Measurements from ENCODE around the gene LLGL2.
"Not testable (repeated sequence)": the region's sequence is repeated elsewhere in the genome, so short reads cannot be mapped to it uniquely, and the experiment has no call there.

The LLGL2 gene

DNA sequence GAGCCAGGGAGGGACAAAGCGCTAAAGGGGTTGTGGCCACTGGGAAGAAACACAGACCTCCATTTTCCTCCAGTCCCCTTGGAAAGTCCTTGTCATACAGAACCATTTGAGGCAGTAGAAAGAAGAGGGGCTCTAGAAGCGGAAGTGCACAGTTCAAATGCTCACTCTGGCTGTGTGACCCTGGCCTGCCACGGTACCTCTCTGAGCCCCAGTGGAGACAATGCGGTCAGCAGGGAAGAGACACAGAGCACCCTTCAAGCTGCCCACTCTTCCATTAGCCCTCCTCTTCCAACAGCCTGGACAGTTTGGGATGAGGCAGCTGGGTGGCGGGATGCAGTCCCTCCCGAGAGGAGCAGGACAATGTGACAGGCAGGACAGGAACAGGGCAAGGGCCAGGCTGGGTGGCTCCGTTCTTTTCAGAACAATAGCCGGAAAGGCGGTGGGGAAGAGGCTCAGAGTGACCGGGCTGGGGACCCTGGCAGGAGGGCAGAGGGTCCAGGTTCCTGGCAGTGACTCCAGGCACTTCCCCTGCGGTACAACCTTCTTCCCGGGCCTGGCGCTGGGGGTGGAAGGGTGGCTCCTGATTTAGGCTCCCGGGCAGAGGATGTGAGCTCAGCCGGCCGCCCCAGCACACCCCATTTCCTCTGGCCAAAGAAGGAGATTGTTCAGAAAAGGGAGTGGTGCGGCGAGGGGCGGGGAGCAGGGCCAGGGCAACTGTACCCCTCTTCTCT is 15.8 kb upstream of the LLGL2 start:
- no peak for FAIRE-seq

DNA sequence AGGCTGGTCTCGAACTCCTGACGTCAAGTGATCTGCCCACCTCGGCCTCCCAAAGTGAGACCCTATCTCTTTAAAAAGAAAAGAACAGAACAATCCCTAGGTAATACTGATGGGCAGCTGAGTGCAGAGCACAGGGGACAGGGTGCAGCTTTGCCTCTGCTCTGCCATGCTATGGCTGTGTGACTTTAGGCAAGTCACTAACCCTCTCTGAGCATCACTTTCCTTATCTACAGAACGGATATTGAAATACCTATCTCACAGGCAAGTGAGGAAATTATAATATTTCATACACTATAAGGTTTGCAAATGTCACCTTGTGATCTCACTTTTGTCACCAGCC is 14.3 kb upstream of the LLGL2 start:
- FAIRE-seq: no peak

DNA sequence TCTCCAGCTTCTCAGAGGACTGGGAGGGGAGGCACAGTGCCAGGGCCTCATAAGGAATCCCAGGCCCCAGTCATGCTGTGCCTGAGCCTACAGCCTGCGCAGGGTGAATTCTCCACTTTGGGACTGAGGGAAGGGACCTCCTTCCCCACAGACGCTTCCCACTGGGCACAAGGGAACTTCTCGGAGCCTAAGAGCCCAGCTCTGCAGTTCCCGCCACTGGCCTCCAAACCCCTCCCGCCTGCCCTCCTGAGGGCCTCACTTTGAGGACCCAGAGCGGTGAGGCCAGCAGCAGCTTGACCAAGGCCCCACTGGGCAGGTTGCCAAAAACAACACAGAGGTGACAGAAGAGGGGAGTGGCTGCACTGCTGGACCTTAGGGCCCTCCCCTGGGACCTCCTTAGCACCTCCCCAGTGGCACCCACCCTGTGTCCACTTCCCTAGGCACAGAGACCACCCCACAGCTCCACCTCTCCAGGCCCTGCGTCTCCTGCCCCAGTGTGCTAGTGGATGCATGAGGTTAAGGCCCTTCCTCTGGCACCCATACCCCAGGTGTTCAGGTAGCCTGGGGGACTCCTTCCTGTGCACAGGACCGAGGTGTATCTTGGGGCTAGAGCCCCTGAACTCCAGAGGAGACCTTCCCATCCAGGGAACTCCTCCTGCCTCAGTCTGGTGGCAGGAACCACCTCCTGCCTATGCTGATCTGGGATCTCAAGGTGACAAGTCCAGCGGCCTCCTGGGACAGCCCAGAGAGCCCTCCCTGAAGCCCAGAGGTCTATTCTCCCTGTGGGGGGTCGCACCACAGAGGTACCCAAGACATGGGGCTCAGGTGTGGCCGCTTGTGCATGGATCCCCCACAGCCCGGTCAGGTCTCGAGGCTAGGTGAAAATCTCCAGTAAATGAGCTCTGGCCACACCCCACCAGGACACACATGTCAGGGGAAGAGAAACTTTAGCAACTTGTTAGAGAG is 13.6 kb upstream of the LLGL2 start:
- no peak for FAIRE-seq

DNA sequence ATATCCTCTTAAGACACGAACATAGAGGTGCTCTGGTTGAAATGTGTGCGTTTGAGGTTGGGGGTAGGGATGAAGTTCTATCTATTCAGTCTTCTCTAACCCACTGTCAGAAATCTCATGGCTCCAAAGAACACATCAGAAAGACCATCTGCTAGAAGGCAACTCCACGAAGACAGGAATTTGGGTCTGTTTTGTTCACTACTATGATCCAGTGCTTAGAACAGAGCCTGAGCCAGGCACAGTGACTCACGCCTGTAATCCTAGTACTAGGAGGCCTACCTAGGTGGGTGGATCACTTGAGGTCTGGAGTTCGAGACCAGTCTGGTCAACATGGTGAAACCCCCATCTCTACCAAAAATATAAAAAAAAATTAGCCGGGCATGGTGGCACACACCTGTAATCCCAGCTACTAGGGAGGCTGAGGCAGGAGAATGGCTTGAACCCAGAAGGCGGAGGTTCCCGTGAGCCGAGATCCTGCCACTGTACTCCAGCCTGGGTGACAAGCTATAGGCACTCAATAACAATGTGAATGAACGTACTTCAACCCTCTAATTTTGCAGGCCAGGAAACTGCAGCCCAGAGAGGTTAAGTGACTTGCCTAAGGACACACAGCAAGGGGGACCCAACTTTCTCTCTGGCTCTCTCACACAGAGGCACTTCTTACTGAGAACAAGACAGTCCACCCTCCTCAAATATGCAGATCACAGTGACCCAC is 12.4 kb upstream of the LLGL2 start:
- no peak for FAIRE-seq

DNA sequence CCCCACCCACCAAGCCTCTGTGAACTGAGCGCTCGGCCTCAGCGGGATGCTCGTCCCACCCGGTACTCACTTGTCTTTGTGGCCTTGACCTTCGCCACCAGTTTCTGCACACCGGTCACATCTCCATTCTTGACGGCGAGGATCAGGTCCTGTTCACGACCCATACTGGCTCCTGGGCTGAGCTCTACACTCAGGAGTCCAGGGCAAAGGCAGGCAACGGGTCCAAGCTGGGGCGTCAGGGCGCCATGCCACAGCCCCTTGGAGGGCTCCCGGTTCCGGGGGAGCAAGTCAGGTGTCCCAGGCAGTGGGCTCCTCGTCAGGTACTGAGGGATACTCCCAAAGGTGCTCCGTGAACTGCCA is 11.9 kb upstream of the LLGL2 start:
- FAIRE-seq: no peak

DNA sequence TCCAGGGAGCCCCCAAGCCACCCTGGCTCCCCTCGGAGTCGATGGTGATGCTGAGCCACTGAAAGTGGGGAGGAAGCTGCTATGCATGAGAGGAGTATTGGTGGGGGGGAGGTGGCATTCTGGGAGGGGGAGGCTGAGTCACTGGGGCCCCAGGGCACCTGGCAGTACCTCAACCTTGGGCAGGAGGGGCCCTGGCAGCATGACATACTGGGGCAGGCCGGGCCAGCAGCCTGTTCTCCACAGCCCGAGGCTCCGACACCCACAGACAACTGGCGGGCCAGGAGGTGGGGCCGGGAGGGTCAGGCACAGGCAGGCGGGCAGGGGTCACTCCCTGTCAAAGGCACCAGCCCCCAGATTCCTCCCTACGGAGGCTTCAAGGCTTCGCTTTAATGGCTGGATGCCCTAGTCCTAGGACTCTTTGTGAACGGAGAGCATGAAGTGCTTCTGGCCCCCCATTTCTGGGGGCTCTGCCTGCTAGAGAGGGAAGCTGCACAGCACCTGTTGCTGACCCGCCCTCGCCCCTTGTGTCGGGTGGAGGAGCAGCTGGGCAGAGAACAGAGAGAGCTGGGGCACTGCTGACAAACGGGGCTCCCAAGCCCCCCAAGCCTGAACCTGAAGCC is 11.1 kb upstream of the LLGL2 start:
- FAIRE-seq: no peak

DNA sequence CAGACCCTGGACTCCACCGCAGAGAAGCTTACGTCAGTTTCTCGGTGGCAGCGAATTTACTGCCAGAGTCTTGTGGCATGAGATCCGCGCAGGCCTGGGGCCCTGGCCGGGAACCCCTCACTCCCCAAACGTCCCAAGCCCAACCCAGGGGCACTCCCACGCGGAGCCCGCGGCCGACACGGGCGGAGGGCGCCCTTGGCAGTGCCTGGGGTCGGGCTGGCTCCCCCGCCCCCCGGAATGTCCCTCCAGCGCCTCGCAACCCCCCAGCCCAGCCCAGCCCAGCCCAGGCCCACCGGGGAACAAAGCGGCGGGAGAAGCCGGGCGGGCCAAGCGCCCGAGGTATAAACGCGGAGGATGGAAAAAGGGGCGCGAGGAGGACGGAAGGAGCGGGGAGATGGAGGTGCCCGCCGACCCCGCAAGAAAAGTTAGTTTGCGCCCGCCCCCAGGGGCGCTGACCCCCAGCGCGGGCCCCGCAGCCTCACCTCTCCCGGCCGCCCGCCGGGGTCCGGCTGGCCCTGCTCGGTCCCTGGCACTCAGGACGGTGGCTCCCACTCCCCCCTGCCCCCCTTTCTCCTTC is 10.5 kb upstream of the LLGL2 start:
- FAIRE-seq: no peak

DNA sequence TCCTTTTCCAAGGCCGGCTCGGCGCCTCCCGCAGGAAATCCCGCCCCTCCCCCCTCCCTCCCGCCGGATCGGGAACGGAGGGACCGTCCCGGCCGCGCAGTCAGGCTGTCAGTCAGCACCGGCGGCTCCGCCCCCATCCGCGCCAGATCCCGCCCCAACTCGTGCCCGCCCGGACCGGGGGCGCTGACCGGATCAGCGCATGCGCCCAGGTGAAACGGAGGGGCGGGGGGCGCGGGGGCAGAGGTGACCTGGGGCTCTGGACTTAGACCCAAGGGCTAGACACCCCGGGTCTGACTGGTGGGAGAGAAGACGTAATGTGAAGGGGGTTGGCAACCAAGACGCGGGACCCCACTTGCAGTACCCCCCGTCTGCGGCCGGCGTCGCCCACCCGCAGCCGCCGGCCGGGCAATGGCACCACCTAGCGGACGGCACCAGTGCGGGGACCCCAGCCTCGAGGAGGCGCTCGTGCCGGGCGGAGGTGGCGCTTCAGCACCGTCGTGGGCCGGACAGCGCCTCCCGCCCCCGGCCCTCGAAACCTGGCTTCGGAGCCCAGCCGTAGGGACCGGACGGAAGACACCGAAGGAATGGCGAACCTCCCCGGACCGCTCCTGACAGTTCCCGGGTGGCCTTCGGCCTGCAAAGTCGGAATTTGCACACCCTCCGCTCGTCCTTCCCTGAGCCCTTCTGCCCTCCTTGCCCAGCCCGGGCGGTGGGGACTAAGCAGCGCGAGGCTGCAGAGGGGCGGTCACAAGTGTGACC is 9.8 kb upstream of the LLGL2 start, which contains the start of gene CASKIN2:
Gene CASKIN2 (minus strand): TSS at position 42 of the 759 bp plus-strand sequence. CDS start 1,733 bp downstream, outside the sequence.
- no peak for FAIRE-seq

DNA sequence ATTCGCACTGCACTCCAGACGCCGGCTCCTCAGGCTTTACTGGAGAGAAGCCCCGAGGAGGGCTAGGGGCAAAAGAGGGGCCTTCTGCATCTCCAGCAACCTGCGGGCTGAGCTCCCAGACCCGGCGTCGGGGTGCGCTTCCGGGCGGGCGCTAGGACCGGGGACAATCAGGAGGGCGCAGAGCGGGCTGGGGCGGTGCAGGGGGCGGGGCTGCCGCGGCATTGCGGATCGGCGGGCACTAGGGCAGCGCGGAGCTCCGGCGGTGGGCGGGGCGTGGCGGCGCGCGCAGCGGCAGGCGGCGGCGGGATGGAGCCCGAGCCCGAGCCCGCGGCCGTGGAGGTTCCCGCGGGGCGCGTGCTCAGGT is 9.3 kb upstream of the LLGL2 start, which contains the start of gene TSEN54:
Gene TSEN54 (plus strand): TSS at position 274 of the 364 bp plus-strand sequence. CDS start 33 bp downstream, at position 307.
- FAIRE-seq: no peak

DNA sequence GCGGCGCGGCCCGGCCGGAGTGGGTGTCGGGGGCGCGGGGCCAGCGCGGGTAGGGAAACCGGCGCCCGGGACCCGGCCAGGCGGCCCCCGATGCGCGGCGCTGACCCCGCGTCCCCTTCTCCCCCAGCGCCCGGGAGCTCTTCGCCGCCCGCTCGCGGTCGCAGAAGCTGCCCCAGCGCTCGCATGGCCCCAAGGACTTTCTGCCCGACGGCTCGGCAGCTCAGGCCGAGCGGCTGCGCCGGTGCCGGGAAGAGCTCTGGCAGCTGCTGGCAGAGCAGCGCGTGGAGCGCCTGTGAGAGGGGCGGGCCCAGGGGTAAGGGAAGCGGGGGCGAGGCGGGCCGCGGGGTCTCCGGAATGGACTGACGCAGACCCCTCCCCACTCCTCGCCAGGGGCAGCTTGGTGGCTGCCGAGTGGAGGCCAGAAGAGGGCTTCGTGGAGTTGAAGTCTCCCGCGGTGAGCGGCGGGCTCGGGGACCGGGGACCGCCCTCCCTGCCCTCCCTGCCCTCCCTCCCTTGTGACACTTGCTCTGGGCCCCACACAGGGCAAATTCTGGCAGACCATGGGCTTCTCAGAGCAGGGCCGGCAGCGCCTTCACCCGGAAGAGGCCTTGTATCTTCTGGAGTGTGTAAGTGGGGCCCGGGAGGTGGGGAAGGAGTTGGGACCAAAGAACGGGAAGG is 8.7 kb upstream of the LLGL2 start:
- FAIRE-seq: no peak

DNA sequence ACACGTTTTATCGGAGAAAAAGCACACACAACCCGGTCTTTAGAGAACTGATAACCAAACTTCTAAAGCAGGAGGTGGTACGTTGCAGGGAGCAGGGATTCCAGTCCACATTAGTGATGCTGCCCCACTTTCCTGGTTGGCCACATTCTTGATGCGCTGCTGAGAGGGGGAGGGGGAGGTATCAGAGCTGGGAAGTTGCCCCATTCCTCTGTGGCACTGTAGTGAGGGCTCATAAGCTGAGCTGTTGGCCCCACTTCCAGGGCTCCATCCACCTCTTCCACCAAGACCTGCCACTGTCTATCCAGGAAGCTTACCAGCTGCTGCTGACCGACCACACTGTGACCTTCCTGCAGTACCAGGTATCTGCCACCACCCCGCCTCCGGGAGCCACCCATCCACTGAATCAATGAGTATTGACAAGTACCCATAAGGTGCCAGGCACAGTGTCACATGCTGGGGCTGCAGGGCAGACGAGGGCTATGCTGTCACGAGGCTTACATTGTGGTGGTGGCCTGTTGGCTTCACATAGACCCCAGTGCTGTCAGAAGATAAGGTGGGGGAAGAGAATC is 8.1 kb upstream of the LLGL2 start:
- FAIRE-seq: no peak

DNA sequence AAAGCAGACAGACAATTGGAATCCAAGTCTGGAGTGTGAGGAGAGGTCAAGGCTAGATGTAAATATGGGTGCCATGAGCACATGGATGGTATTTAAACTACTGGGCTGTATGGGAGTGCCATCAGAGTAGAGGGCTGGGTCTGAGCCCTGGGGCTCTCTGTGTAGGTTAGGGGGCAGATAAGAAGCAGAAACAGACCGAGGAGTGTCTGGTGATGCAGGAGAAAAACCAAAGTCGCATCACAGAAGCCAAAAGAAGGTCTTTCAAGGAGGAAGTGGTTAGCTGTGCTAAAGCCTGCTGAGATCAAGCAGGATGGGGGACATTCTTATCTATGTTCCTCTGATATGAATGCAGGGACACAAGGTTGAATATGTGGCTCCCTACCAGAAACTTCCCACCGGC is 7.3 kb upstream of the LLGL2 start:
- no peak for FAIRE-seq

DNA sequence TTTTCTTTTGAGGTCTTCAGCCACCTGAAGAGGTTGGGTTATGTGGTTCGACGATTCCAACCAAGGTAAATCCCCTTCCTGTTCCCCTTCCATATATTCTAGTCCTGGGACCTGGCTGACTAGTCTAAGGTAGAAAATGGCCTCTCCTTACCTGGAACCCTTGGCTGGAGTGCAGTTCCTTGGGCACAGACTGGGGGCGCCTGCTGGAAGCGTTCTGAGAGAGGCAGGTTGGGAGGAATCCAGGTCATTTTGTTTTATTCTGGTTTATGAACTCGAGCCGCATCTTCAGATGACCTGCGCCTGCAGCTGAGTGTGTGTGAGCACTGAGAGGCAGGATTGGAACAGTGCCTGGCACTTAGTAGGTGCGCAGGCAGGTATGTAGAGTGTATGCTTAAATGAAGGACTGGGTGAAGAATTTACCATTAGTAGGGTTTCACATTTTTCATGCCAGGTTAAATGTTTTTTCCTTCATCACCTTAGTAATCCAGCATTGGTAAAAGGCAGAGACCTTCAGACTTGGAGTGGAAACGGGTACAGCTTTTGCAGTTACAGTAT is 6.4 kb upstream of the LLGL2 start:
- FAIRE-seq: no peak

DNA sequence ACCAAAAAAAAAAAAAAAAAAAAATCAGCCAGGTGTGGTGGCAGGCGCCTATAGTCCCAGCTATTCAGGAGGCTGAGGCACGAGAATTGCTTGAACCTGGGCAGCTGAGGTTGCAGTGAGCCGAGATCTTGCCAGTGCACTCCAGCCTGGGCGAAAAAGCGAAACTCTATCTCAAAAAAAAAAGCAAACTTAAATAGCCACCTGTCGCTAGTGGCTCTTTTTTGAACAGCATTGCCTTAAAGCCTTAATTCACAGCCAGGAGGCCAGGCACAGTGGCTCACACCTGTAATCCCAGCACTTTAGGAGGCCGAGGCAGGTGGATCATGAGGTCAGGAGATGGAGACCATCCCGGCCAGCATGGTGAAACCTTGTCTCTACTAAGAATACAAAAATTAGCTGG is 5.1 kb upstream of the LLGL2 start:
- FAIRE-seq: not testable (repeated sequence)

DNA sequence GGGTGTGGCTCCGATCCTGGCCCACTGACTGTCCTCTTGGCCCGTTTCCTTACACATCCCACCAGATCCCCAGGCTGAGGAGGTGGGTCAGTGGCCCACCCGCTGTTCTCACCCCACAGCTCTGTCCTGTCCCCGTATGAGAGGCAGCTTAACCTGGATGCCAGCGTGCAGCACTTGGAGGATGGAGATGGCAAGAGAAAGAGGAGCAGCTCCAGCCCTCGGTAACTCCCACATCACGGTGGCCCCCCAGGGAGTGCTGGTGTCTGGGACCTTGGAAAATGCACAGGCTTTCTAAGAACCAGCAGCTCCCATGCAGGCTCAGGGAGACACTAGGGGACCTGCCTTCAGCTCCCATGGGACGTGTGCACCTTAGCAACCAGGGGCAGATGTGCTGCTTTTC is 4.2 kb upstream of the LLGL2 start:
- no peak for FAIRE-seq

DNA sequence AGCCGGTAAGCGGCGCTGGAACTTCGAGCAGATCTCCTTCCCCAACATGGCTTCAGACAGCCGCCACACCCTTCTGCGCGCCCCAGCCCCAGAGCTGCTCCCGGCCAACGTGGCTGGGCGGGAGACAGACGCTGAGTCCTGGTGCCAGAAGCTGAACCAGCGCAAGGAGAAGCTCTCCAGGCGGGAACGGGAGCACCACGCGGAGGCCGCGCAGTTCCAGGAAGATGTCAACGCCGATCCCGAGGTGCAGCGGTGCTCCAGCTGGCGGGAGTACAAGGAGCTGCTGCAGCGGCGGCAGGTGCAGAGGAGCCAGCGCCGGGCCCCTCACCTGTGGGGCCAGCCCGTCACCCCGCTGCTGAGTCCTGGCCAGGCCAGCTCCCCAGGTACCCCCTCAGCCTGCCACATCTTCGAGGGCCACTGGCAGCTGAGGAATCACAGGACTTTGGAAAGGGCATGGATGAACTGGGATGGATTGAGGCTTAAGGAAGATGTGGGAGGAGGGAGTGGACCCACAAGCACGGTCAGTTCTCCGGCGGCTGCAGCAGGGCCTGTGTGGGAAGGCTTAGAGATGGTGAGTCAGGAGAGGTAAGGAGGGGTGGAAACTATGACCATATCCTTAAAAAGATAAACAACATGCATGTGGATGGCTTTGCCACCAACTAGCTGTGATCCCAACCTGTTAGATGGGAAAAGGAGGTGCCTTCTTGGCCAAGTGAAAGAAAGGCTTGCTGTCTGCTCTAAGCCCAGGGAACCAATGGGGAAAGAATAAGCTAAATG is 3.4 kb upstream of the LLGL2 start:
- FAIRE-seq: no peak

DNA sequence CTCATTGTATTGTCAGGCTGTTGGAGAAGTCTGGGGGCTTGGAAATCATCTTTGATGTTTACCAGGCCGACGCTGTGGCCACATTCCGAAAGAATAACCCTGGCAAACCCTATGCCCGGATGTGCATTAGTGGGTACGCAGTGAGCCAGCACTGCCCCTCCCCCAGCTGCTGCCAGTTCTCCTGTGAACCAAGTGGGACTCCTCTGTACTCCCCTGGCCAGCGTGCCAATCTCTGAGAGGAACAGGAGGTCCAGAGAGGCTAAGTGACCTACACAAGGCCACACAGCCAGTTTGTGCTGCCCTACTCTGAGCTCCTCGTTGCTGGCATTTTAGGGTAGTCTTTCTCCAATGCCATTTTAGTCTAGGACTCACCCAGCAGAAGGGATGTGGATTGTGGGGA is 1.9 kb upstream of the LLGL2 start:
- no peak for FAIRE-seq

DNA sequence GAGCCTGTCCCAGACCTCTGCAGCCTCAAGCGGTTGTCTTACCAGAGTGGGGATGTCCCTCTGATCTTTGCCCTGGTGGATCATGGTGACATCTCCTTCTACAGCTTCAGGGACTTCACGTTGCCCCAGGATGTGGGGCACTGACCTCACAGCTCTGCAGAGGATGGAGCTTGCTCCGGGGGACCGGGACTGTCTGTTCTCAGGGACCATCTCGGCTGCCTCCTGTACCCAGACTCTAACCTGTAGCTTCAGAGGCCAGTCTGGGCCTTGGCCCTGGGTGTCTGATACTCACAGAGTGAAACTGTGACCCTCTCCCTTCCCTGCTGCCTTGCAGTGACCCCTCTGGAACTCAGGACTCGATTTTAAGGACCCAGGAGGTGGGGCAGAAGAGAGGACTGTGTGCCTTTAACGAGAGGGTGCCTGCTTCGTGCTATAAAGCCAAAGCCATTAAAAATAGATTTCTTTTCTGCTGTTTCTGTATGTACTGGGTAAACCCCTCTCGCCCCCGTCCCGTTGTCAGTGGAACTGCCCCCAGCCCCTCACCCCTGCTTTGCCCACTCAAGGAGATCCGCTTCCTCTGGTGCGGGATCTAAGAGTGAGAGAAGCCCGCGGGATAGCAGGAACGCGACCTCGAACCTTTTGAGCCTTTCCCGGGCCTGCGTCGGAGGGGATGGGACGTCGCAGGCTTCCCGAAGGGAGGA is 1.1 kb upstream of the LLGL2 start:
- no peak for FAIRE-seq

All from G401.6 (cell line).